Liver (tissue), 9 donors: Measurements from ENCODE around the gene PIEZO2. TPM values are rescaled to one million over a fixed set of nuclear protein-coding genes. Genes with fewer than 3 reads are reported as not detected.

Source experiments
- DNase-seq: peaks from one replicate; pipeline ENCODE4 v3.0.0-alpha.2; 2017; ENCODE audit warnings: low spot score
- H3K27ac ChIP-seq, 2 donors: one replicate each; pipeline ENCODE4 v1.7.0; 2013; ENCODE audit warnings: inconsistent platforms in 2 of 2, low read length in 2 of 2, control low read depth in 1 of 2, low read depth in 1 of 2, mild to moderate bottlenecking in 1 of 2
- H3K27me3 ChIP-seq, 4 donors: one replicate each; pipeline versions ENCODE4 v1.6.1 to v1.7.0; 2013; ENCODE audit warnings: low read length in 3 of 4, inconsistent platforms in 1 of 4, mild to moderate bottlenecking in 1 of 4, moderate library complexity in 1 of 4; ENCODE audit not compliant: control insufficient read depth in 4 of 4, insufficient read depth in 4 of 4
- H3K36me3 ChIP-seq, 4 donors: one replicate each; pipeline versions ENCODE4 v1.6.1 to v1.7.0; 2013; ENCODE audit warnings: low read length in 3 of 4, mild to moderate bottlenecking in 3 of 4, low read depth in 1 of 4, moderate library complexity in 1 of 4; ENCODE audit not compliant: control insufficient read depth in 4 of 4, insufficient read depth in 3 of 4
- H3K4me1 ChIP-seq, 4 donors: one replicate each; pipeline versions ENCODE4 v1.6.1 to v1.7.0; 2013; ENCODE audit warnings: low read length in 3 of 4, mild to moderate bottlenecking in 3 of 4, moderate library complexity in 1 of 4; ENCODE audit not compliant: control insufficient read depth in 4 of 4, insufficient read depth in 4 of 4
- H3K4me3 ChIP-seq, 3 donors: one replicate each; pipeline versions ENCODE4 v1.6.1 to v1.7.0; 2013; ENCODE audit warnings: low read length in 3 of 3, control low read depth in 1 of 3, low read depth in 1 of 3, mild to moderate bottlenecking in 1 of 3
- H3K9ac ChIP-seq, 2 donors: one replicate each; pipeline ENCODE4 v1.7.0; 2013; ENCODE audit warnings: low read length in 2 of 2, mild to moderate bottlenecking in 2 of 2, moderate library complexity in 2 of 2, control low read depth in 1 of 2, low read depth in 1 of 2
- H3K9me3 ChIP-seq, 4 donors: one replicate each; pipeline versions ENCODE4 v1.6.1 to v1.7.0; 2013; ENCODE audit warnings: low read length in 3 of 4; ENCODE audit not compliant: control insufficient read depth in 4 of 4
- CTCF ChIP-seq: fragments of 150-350 bp; IDR thresholded peaks from 2 replicates; pipeline ENCODE4 v1.5.1; 2017; ENCODE audit warnings: improper control_type of control experiment, low read depth, low read length; ENCODE audit not compliant: missing input control
- EGR1 ChIP-seq, 2 donors: IDR thresholded peaks; 2 replicates each; pipeline ENCODE4 v1.6.1; 2016 to 2018; ENCODE audit warnings: antibody characterized with exemption in 2 of 2, low read depth in 2 of 2
- FOXA1 ChIP-seq: IDR thresholded peaks from 2 replicates; pipeline ENCODE4 v1.6.1; 2016; ENCODE audit warnings: antibody characterized with exemption
- GABPA ChIP-seq, 2 donors: IDR thresholded peaks in 1 of 2; conservative IDR thresholded peaks in 1 of 2; 2 replicates each; pipeline ENCODE4 v1.6.1; 2016; ENCODE audit warnings: antibody characterized with exemption in 2 of 2, mild to moderate bottlenecking in 1 of 2, moderate library complexity in 1 of 2
- HNF4A ChIP-seq, 2 donors: conservative IDR thresholded peaks; 2 replicates each; pipeline ENCODE4 v1.6.1; 2016; ENCODE audit warnings: antibody characterized with exemption in 2 of 2, mild to moderate bottlenecking in 2 of 2
- HNF4G ChIP-seq: IDR thresholded peaks from 2 replicates; pipeline ENCODE4 v1.6.1; 2016; ENCODE audit warnings: antibody characterized with exemption
- JUND ChIP-seq, 2 donors: IDR thresholded peaks; 2 replicates each; pipeline ENCODE4 v1.6.1; 2016; ENCODE audit warnings: antibody characterized with exemption in 2 of 2
- MAX ChIP-seq: IDR thresholded peaks from 2 replicates; pipeline ENCODE4 v1.6.1; 2016; ENCODE audit warnings: antibody characterized with exemption
- NR2F2 ChIP-seq: IDR thresholded peaks from 2 replicates; pipeline ENCODE4 v1.6.1; 2016; ENCODE audit warnings: antibody characterized with exemption
- RAD21 ChIP-seq, 2 donors: IDR thresholded peaks; 2 replicates each; pipeline ENCODE4 v1.6.1; 2016; ENCODE audit warnings: antibody characterized with exemption in 2 of 2, mild to moderate bottlenecking in 2 of 2
- REST ChIP-seq: IDR thresholded peaks from 2 replicates; pipeline ENCODE4 v1.6.1; 2016; ENCODE audit warnings: antibody characterized with exemption, mild to moderate bottlenecking
- RXRA ChIP-seq, 2 donors: IDR thresholded peaks; 2 replicates each; pipeline ENCODE4 v1.6.1; 2017 to 2018; ENCODE audit warnings: antibody characterized with exemption in 2 of 2, mild to moderate bottlenecking in 1 of 2
- TAF1 ChIP-seq: conservative IDR thresholded peaks from 2 replicates; pipeline ENCODE4 v1.6.1; 2016; ENCODE audit warnings: antibody characterized with exemption, mild to moderate bottlenecking
- YY1 ChIP-seq: IDR thresholded peaks from 2 replicates; pipeline ENCODE4 v1.6.1; 2016; ENCODE audit warnings: antibody characterized with exemption, mild to moderate bottlenecking
- ZBTB33 ChIP-seq: IDR thresholded peaks from 2 replicates; pipeline ENCODE4 v1.6.1; 2016; ENCODE audit warnings: antibody characterized with exemption
- WGBS: extraction: QIAGEN DNeasy Blood & Tissue Kit; methylation state at CpG from one replicate; pipeline ENCODE4 v1.1.7; 2013; 5-methylcytosine and 5-hydroxymethylcytosine counted together
- polyA plus RNA-seq, 2 donors: library from polyadenylated mRNA; stranded (reverse) in 1 of 2; unstranded in 1 of 2; fragments of 200-250 nt in 1 of 2; fragments of >200 nt in 1 of 2; fragmentation: Nextera tagmentation in 1 of 2; extraction: Ambion mirVana in 1 of 2; gene quantifications; one replicate each; pipeline versions ENCODE4 v1.2.1 to v1.2.3, GENCODE V29; 2013 to 2015
- total RNA-seq, 2 donors: library from RNA; depleted of rRNA; stranded (reverse); fragments of >200 nt; gene quantifications; one replicate each; pipeline ENCODE4 v1.2.3, GENCODE V29; 2014
- donor health status: healthy.
- donor health status: healthy.
- donor health status: healthy.
- donor health status: healthy.
- donor health status: healthy.

The PIEZO2 gene
- total and polyA plus RNA-seq, 4 donors: 1.1 to 12.3 (median 4.8) TPM

GRCh38 chr18:11002796-11003195, 146.6 kb downstream of the PIEZO2 start (continued):
- TF ChIP-seq CTCF: no peak
- TF ChIP-seq GABPA (IDR thresholded peaks at IDR 0.05 in 1 of 2, conservative IDR thresholded peaks at IDR 0.05 in 1 of 2): no peak
- no peak for TF ChIP-seq NR2F2
- TF ChIP-seq HNF4G: no peak
- no peak for TF ChIP-seq JUND (IDR thresholded peaks at IDR 0.05)

- Histone ChIP-seq H3K4me1 (peaks cover 0 to 7% (median 5%) of the 10 kb centered on the region in 4 donors), H3K27ac (no peak overlapping the region), H3K9me3 (peaks cover 0 to 4% (median 0%) of the 10 kb centered on the region in 4 donors), H3K9ac (no peak overlapping the region), H3K36me3 (no peaks in the 10 kb centered on the region), H3K4me3 (no peak overlapping the region), H3K27me3 (no peaks in the 10 kb centered on the region)
- TF ChIP-seq ZBTB33 (no peak), YY1 (no peak), EGR1 (IDR thresholded peaks at IDR 0.05; ENCODE audit: low read depth in 2 of 2) (no peak), NR2F2 (no peak), REST (no peak), JUND (IDR thresholded peaks at IDR 0.05) (no peak), RAD21 (IDR thresholded peaks at IDR 0.05) (no peak), GABPA (IDR thresholded peaks at IDR 0.05 in 1 of 2, conservative IDR thresholded peaks at IDR 0.05 in 1 of 2) (no peak), TAF1 (no peak), MAX (no peak)
- WGBS: 86% methylated on average over 1 of the region's 1 CpG
- no peak for DNase-seq
Measured at GRCh38 chr18:11002277-11002676, 147.1 kb downstream of the PIEZO2 start.

- H3K4me3 ChIP-seq: no peak overlapping the region
- TF ChIP-seq NR2F2 (no peak), CTCF (no peak), JUND (IDR thresholded peaks at IDR 0.05) (no peak), TAF1 (no peak), FOXA1 (no peak), HNF4A (conservative IDR thresholded peaks at IDR 0.05) (no peak), GABPA (IDR thresholded peaks at IDR 0.05 in 1 of 2, conservative IDR thresholded peaks at IDR 0.05 in 1 of 2) (no peak), MAX (no peak), ZBTB33 (no peak), YY1 (no peak), RXRA (IDR thresholded peaks at IDR 0.05) (no peak)
- no peak overlapping the region for H3K27ac ChIP-seq
- peaks cover 0 to 2% (median 0%) of the 10 kb centered on the region in 4 donors for H3K4me1 ChIP-seq
- no peak overlapping the region for H3K9ac ChIP-seq
- H3K36me3 ChIP-seq: no peaks in the 10 kb centered on the region
- H3K9me3 ChIP-seq: peaks cover 0 to 4% (median 0%) of the 10 kb centered on the region in 4 donors
- no peaks in the 10 kb centered on the region for H3K27me3 ChIP-seq
- WGBS: 90% methylated on average over 3 of the region's 3 CpGs
- no peak for DNase-seq
Measured at GRCh38 chr18:11000071-11000470, 149.3 kb downstream of the PIEZO2 start.
